CD8-positive, alpha-beta memory T cell (primary cell): Measurements from ENCODE around the gene TSPYL1. TPM values are rescaled to one million over a fixed set of nuclear protein-coding genes. Genes with fewer than 3 reads are reported as not detected.
"Not testable (repeated sequence)": the region's sequence is repeated elsewhere in the genome, so short reads cannot be mapped to it uniquely, and the experiment has no call there.

Experiments used
- CTCF ChIA-PET: fragments of 350-600 bp; sonication (Branson Sonifier 250); formaldehyde crosslinking; loops from one replicate; lab custom pipeline; 2021; ENCODE audit warnings: antibody characterized with exemption; lab: Charles Lee
- POLR2A ChIA-PET: fragments of 350-600 bp; sonication (Branson Sonifier 250); formaldehyde crosslinking; loops from one replicate; lab custom pipeline; 2021; ENCODE audit warnings: antibody characterized with exemption; lab: Charles Lee
- DNase-seq, 5 donors: peaks; one replicate each; pipeline versions ENCODE4 v3.0.0 to v3.0.0-alpha.2; 2020 to 2022; ENCODE audit warnings: mixed read lengths in 1 of 5
- H3K27ac ChIP-seq: one replicate; pipeline ENCODE4 v1.7.0; 2013; ENCODE audit warnings: low read depth, mild to moderate bottlenecking, low read length, moderate library complexity
- H3K27me3 ChIP-seq: 2 replicates; pipeline ENCODE4 v1.7.0; 2013; ENCODE audit warnings: low read length, mild to moderate bottlenecking; ENCODE audit not compliant: insufficient read depth, poor library complexity, severe bottlenecking
- H3K36me3 ChIP-seq: 2 replicates; pipeline ENCODE4 v1.7.0; 2013; ENCODE audit warnings: mild to moderate bottlenecking, low read length, moderate library complexity; ENCODE audit not compliant: insufficient read depth
- H3K4me1 ChIP-seq: 2 replicates; pipeline ENCODE4 v1.7.0; 2013; ENCODE audit warnings: mild to moderate bottlenecking, low read length, moderate library complexity; ENCODE audit not compliant: insufficient read depth
- H3K4me3 ChIP-seq: 2 replicates; pipeline ENCODE4 v1.7.0; 2013; ENCODE audit warnings: mild to moderate bottlenecking, low read length
- H3K9me3 ChIP-seq: 2 replicates; pipeline ENCODE4 v1.7.0; 2013; ENCODE audit warnings: mild to moderate bottlenecking, low read length
- H3K27ac Mint-ChIP-seq, 8 donors: one replicate each; pipeline ENCODE4 v1.8.0; 2020 to 2021; ENCODE audit warnings: mixed read lengths in 8 of 8, mild to moderate bottlenecking in 6 of 8, inconsistent platforms in 3 of 8, moderate library complexity in 3 of 8
- H3K27me3 Mint-ChIP-seq, 2 donors: one replicate each; pipeline ENCODE4 v1.8.0; 2020 to 2021; ENCODE audit warnings: mixed read lengths in 2 of 2, mild to moderate bottlenecking in 1 of 2, moderate library complexity in 1 of 2
- H3K36me3 Mint-ChIP-seq, 3 donors: one replicate each; pipeline ENCODE4 v1.8.0; 2020 to 2021; ENCODE audit warnings: mixed read lengths in 3 of 3, inconsistent platforms in 1 of 3, mild to moderate bottlenecking in 1 of 3
- H3K4me1 Mint-ChIP-seq, 3 donors: one replicate each; pipeline ENCODE4 v1.8.0; 2020 to 2021; ENCODE audit warnings: mixed read lengths in 3 of 3, inconsistent platforms in 1 of 3, mild to moderate bottlenecking in 1 of 3
- H3K4me3 Mint-ChIP-seq, 7 donors: one replicate each; pipeline ENCODE4 v1.8.0; 2020 to 2021; ENCODE audit warnings: mixed read lengths in 7 of 7, mild to moderate bottlenecking in 6 of 7, moderate library complexity in 4 of 7, inconsistent platforms in 2 of 7
- H3K9me3 Mint-ChIP-seq, 5 donors: one replicate each; pipeline ENCODE4 v1.8.0; 2020 to 2022; ENCODE audit warnings: mixed read lengths in 5 of 5, mild to moderate bottlenecking in 3 of 5, moderate library complexity in 2 of 5, inconsistent platforms in 1 of 5
- polyA plus RNA-seq: library from polyadenylated mRNA; unstranded; fragments of 300-500 nt; fragmentation: Illumina TruSeq; gene quantifications from one replicate; pipeline ENCODE4 v1.2.3, GENCODE V29; 2021
- total RNA-seq, 2 experiments: library from RNA; stranded (reverse); gene quantifications; one replicate each; pipeline ENCODE4 v1.2.3, GENCODE V29; 2021

TSPYL1 gene
- total and polyA plus RNA-seq, 3 experiments from 2014 or later = 50.5 to 57.4 (median 56.6) TPM

DNA sequence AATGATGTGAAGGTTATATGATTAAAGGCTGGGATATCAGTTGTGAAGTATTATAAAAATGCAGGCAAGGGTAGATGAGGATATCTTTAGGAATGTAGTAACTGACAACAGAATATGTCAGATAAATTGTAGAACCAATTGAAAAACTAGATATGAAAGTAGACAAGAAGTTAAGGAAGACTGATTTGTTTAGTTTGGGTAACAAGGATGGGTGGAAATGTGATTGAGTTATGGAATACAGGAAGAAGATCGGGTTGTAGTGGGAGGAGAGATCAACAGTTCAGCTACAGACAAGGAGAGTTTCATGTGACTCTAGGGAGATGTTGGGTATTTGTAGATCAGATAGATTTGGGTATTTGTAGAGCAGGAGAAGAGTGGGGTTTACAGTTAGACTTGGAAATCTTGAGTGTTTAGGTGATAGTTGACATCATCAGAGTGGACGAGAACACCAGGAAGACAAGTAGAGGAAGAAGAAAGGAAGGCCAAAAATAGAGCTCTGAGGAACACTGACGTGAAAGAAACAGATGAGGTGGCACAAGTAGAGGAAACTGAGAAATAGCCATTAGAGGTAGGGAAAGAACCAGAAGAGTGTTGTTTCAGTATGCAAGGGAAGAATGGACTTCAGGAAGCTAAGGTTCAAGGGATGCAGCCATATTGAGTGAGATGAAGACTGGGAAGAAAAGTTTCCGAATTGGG, 12.1 kb upstream of the TSPYL1 start:
- no peaks in the 10 kb centered on the region for H3K9me3 Mint-ChIP-seq
- Histone ChIP-seq H3K27me3 (no peaks in the 10 kb centered on the region), H3K4me1 (no peaks in the 10 kb centered on the region), H3K36me3 (no peaks in the 10 kb centered on the region), H3K9me3 (no peaks in the 10 kb centered on the region), H3K27ac (no peak overlapping the region), H3K4me3 (no peak overlapping the region)
- H3K36me3 Mint-ChIP-seq = no peaks in the 10 kb centered on the region
- DNase-seq = no peak
- no peak overlapping the region for H3K4me3 Mint-ChIP-seq
- no peak overlapping the region for H3K27ac Mint-ChIP-seq
- H3K4me1 Mint-ChIP-seq = no peaks in the 10 kb centered on the region
- ChIA-PET POLR2A (no interaction called here), CTCF (interaction anchor here (0.9 kb wide), 1 partner anchor 236 kb away, joined by 3 read pairs; no protein-coding TSS in a partner anchor)
- H3K27me3 Mint-ChIP-seq = peaks cover 0 to 1% of the 10 kb centered on the region in 2 donors

GRCh38 chr6:116290799-116291198, 11.1 kb upstream of the TSPYL1 start:
- Histone ChIP-seq H3K9me3 (no peaks in the 10 kb centered on the region), H3K27ac (no peak overlapping the region), H3K4me1 (no peaks in the 10 kb centered on the region), H3K27me3 (no peaks in the 10 kb centered on the region), H3K4me3 (no peak overlapping the region), H3K36me3 (no peaks in the 10 kb centered on the region)
- Mint-ChIP-seq H3K27ac (no peak overlapping the region), H3K27me3 (peaks cover 0 to 1% of the 10 kb centered on the region in 2 donors), H3K4me1 (no peaks in the 10 kb centered on the region), H3K4me3 (no peak overlapping the region), H3K9me3 (no peaks in the 10 kb centered on the region), H3K36me3 (no peaks in the 10 kb centered on the region)
- CTCF ChIA-PET = interaction anchor here (4.5 kb wide), 1 partner anchor 243 kb away, joined by 45 read pairs; no protein-coding TSS in a partner anchor
- POLR2A ChIA-PET = no interaction called here
- DNase-seq = no peak

- CTCF ChIA-PET = interaction anchor here (4.5 kb wide), 1 partner anchor 244 kb away, joined by 45 read pairs; no protein-coding TSS in a partner anchor
- Histone ChIP-seq H3K36me3 (no peaks in the 10 kb centered on the region), H3K27me3 (no peaks in the 10 kb centered on the region), H3K27ac (no peak overlapping the region), H3K4me1 (no peaks in the 10 kb centered on the region), H3K9me3 (no peaks in the 10 kb centered on the region), H3K4me3 (no peak overlapping the region)
- Mint-ChIP-seq H3K27me3 (peaks cover 0 to 1% of the 10 kb centered on the region in 2 donors), H3K9me3 (no peaks in the 10 kb centered on the region), H3K36me3 (no peaks in the 10 kb centered on the region), H3K4me3 (no peak overlapping the region), H3K4me1 (no peaks in the 10 kb centered on the region), H3K27ac (no peak overlapping the region)
- DNase-seq = no peak
- POLR2A ChIA-PET = no interaction called here
Observed at GRCh38 chr6:116289876-116290275, 10.1 kb upstream of the TSPYL1 start.

- H3K36me3 ChIP-seq = no peaks in the 10 kb centered on the region
- H3K4me1 ChIP-seq = no peaks in the 10 kb centered on the region
- POLR2A ChIA-PET = interaction anchor here (1.5 kb wide), 1 partner anchor 8 kb away, joined by 9 read pairs; the partner anchor contains the start of gene TSPYL1
- peak in 2 of 5 donors; percentile 36 to 48 for DNase-seq
- H3K4me3 ChIP-seq = no peak overlapping the region
- H3K9me3 Mint-ChIP-seq = no peaks in the 10 kb centered on the region
- no peaks in the 10 kb centered on the region for H3K9me3 ChIP-seq
- no peak overlapping the region for H3K4me3 Mint-ChIP-seq
- H3K27me3 Mint-ChIP-seq = no peaks in the 10 kb centered on the region
- CTCF ChIA-PET = interaction anchor here (0.8 to 4.5 kb wide), 23 partner anchors 8 to 374 kb away, joined by 3 to 45 read pairs (median 4); partner anchors contain the start of genes RWDD1 and TSPYL1
- no peaks in the 10 kb centered on the region for H3K4me1 Mint-ChIP-seq
- H3K36me3 Mint-ChIP-seq = no peaks in the 10 kb centered on the region
- no peaks in the 10 kb centered on the region for H3K27me3 ChIP-seq
- H3K27ac Mint-ChIP-seq = no peak overlapping the region
- no peak overlapping the region for H3K27ac ChIP-seq
Observed at GRCh38 chr6:116287689-116288282, 8.1 kb upstream of the TSPYL1 start.

- DNase-seq = no peak
- H3K4me3 ChIP-seq = no peak overlapping the region
- POLR2A ChIA-PET = no interaction called here
- Mint-ChIP-seq H3K36me3 (no peaks in the 10 kb centered on the region), H3K4me3 (no peak overlapping the region), H3K9me3 (no peaks in the 10 kb centered on the region), H3K4me1 (no peaks in the 10 kb centered on the region), H3K27ac (no peak overlapping the region), H3K27me3 (no peaks in the 10 kb centered on the region)
- no peaks in the 10 kb centered on the region for H3K4me1 ChIP-seq
- H3K27me3 ChIP-seq = no peaks in the 10 kb centered on the region
- H3K36me3 ChIP-seq = no peaks in the 10 kb centered on the region
- H3K27ac ChIP-seq = no peak overlapping the region
- no peaks in the 10 kb centered on the region for H3K9me3 ChIP-seq
- CTCF ChIA-PET = interaction anchor here (0.8 to 4.5 kb wide), 15 partner anchors 7 to 375 kb away, joined by 3 to 45 read pairs (median 5); partner anchors contain the start of gene TSPYL1
Observed at GRCh38 chr6:116286773-116287358, 7.1 kb upstream of the TSPYL1 start.

DNA sequence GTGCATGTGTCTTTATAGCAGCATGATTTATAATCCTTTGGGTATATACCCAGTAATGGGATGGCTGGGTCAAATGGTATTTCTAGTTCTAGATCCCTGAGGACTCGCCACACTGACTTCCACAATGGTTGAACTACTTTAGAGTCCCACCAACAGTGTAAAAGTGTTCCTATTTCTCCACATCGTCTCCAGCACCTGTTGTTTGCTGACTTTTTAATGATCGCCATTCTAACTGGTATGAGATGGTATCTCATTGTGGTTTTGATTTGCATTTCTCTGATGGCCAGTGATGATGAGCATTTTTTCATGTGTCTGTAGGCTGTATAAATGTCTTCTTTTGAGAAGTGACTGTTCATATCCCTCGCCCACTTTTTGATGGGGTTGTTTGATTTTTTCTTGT, 5.3 kb upstream of the TSPYL1 start:
- H3K36me3 ChIP-seq, DNase-seq, H3K4me3 Mint-ChIP-seq, H3K27ac ChIP-seq, H3K9me3 ChIP-seq, H3K27me3 Mint-ChIP-seq, H3K27ac Mint-ChIP-seq, POLR2A ChIA-PET, CTCF ChIA-PET, H3K27me3 ChIP-seq, H3K4me3 ChIP-seq, H3K36me3 Mint-ChIP-seq, H3K9me3 Mint-ChIP-seq: not testable (repeated sequence)
- H3K4me1 Mint-ChIP-seq = peaks cover 12 to 16% (median 15%) of the 10 kb centered on the region in 3 donors
- H3K4me1 ChIP-seq = peaks cover 15% of the 10 kb centered on the region

- Histone ChIP-seq H3K9me3 (no peaks in the 10 kb centered on the region), H3K4me3 (no peak overlapping the region), H3K27ac (no peak overlapping the region), H3K27me3 (no peaks in the 10 kb centered on the region), H3K36me3 (peaks cover 6% of the 10 kb centered on the region), H3K4me1 (peaks cover 21% of the 10 kb centered on the region)
- Mint-ChIP-seq H3K4me1 (peaks cover 22 to 31% (median 28%) of the 10 kb centered on the region in 3 donors), H3K27ac (peak overlapping the region in 2 of 8 donors; percentile 43 to 70), H3K36me3 (peaks cover 5 to 19% (median 7%) of the 10 kb centered on the region in 3 donors), H3K27me3 (no peaks in the 10 kb centered on the region), H3K9me3 (peaks cover 0 to 2% (median 0%) of the 10 kb centered on the region in 5 donors), H3K4me3 (peak overlapping the region in 1 of 7 donors; percentile 26)
- CTCF ChIA-PET = interaction anchor here (1.2 kb wide), 1 partner anchor 30 kb away, joined by 4 read pairs; the partner anchor contains the start of gene TSPYL4
- DNase-seq = no peak
- POLR2A ChIA-PET = interaction anchor here (1.0 kb wide), 1 partner anchor 288 kb away, joined by 4 read pairs; the partner anchor contains the start of gene RWDD1
Observed at GRCh38 chr6:116283191-116283590, 3.5 kb upstream of the TSPYL1 start.
